HG03097 (cell line): Measurements from ENCODE around the gene IQGAP3.

ENCODE experiments used
- ATAC-seq: cut with Tn5 transposase; IDR thresholded peaks from one replicate; pipeline ENCODE4 v1.9.1; 2021; ENCODE audit not compliant: unreplicated experiment, low FRiP score

Gene IQGAP3

GRCh38 chr1:156515956-156516355, 56.4 kb downstream of the IQGAP3 start:
- no peak for ATAC-seq

GRCh38 chr1:156513185-156513584, 59.2 kb downstream of the IQGAP3 start:
- ATAC-seq = no peak

GRCh38 chr1:156511644-156512043, 60.7 kb downstream of the IQGAP3 start:
- ATAC-seq = no peak

GRCh38 chr1:156510709-156511108, 61.7 kb downstream of the IQGAP3 start:
- no peak for ATAC-seq

- no peak for ATAC-seq
Measured at GRCh38 chr1:156509424-156510034, 62.8 kb downstream of the IQGAP3 start.

GRCh38 chr1:156508955-156509234, 63.5 kb downstream of the IQGAP3 start:
- ATAC-seq = no peak

GRCh38 chr1:156508205-156508954, 64.0 kb downstream of the IQGAP3 start:
- ATAC-seq = no peak

GRCh38 chr1:156506450-156506849, 65.9 kb downstream of the IQGAP3 start:
- no peak for ATAC-seq

GRCh38 chr1:156505679-156506298, 66.6 kb downstream of the IQGAP3 start:
- no peak for ATAC-seq

- peak; percentile 45 for ATAC-seq
Measured at GRCh38 chr1:156504821-156505678, 67.3 kb downstream of the IQGAP3 start.

GRCh38 chr1:156504438-156504813, 67.9 kb downstream of the IQGAP3 start:
- no peak for ATAC-seq

GRCh38 chr1:156503698-156504437, 68.5 kb downstream of the IQGAP3 start:
- ATAC-seq = no peak

GRCh38 chr1:156502894-156503697, 69.3 kb downstream of the IQGAP3 start:
- no peak for ATAC-seq

- no peak for ATAC-seq
Measured at GRCh38 chr1:156502391-156502893, 69.9 kb downstream of the IQGAP3 start.

GRCh38 chr1:156500793-156501506, 71.4 kb downstream of the IQGAP3 start:
- peak; percentile 31 for ATAC-seq

GRCh38 chr1:156500543-156500792, 71.9 kb downstream of the IQGAP3 start, which contains the start of gene MEF2D:
TSS of gene MEF2D (minus strand) at chr1:156500775. CDS start at chr1:156483292, 17,483 bp downstream.
- ATAC-seq = no peak

- no peak for ATAC-seq
Measured at GRCh38 chr1:156499842-156500542, 72.4 kb downstream of the IQGAP3 start.

- ATAC-seq = no peak
Measured at GRCh38 chr1:156499194-156499841, 73.0 kb downstream of the IQGAP3 start.
